ENCODE data around the gene ERCC1.

ERCC1 gene

GRCh38 chr19:45364696-45365095, 59.0 kb downstream of the ERCC1 start:
- no peak for DNase-seq
- ATAC-seq: no peak

GRCh38 chr19:45363861-45364459, 59.8 kb downstream of the ERCC1 start:
- no peak for DNase-seq
- no peak for ATAC-seq

GRCh38 chr19:45362291-45362690, 61.4 kb downstream of the ERCC1 start:
- DNase-seq (no peak), ATAC-seq (no peak)

- DNase-seq: no peak
- no peak for ATAC-seq
Observed at GRCh38 chr19:45361608-45362007, 62.1 kb downstream of the ERCC1 start.

GRCh38 chr19:45358213-45358792, 65.4 kb downstream of the ERCC1 start:
- ATAC-seq: no peak

GRCh38 chr19:45357445-45357783, 66.3 kb downstream of the ERCC1 start:
- ATAC-seq (no peak), DNase-seq (no peak)

More at GRCh38 chr19:45358213-45358792, 65.4 kb downstream of the ERCC1 start:
- no peak for DNase-seq
